Stimulated activated CD4-positive, alpha-beta T cell treated with anti-CD3 and anti-CD28 coated beads, Interleukin-12 subunit alpha, Interleukin-12 subunit beta, amount 100 ng/mL, for 24 hours (primary cell): Measurements from ENCODE around the gene GCNT1.
"Not testable (repeated sequence)": the region's sequence is repeated elsewhere in the genome, so short reads cannot be mapped to it uniquely, and the experiment has no call there.

ENCODE experiments used
- DNase-seq, 2 experiments: peaks; one replicate each; pipeline ENCODE4 v3.0.0-alpha.2; 2020; ENCODE audit warnings: low read depth in 2 of 2

Gene GCNT1

DNA sequence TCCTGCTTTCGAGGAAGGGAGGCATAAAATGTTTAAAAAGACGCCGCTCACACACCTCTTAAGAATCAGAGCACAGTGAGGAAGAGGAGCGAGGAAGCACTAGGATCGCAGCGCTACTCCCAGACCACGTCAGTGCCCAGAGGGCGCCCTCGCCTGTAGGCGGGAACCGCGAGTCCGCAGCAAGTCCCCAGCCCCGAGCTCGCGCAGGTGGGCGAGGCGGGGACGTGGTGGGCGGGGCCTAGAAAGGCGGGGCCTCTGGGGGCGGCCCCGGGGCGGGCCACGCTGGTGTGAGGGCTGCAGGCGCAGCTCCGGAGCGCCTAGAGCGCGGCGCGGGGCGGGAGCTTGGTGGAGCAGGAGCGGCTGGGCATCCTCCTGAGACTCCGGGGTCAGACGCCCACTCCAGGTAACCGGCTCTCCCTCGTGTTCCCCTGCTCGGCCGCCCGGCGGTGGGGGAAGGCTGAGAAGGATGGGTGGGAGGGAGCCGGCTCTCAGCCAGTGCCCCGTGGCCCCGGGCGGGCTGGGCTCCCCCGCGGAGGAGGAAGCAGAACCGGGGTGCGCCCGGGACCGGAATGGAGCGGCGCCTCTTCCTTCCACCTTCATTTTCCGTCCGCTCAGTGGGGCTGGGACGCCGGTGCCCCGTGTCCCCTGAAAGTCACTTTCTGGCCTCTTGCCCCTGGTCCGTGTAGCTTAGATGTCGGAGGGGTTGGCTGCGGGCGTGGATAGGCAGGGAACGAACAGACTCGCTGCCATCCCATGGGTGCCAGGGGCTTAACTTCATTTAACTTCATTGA is at the start of gene GCNT1:
Gene GCNT1 (plus strand): TSS at position 280 of the 791 bp plus-strand sequence. CDS start 43,200 bp downstream, outside the sequence.
- peak; percentile 77 to 90 for DNase-seq

DNA sequence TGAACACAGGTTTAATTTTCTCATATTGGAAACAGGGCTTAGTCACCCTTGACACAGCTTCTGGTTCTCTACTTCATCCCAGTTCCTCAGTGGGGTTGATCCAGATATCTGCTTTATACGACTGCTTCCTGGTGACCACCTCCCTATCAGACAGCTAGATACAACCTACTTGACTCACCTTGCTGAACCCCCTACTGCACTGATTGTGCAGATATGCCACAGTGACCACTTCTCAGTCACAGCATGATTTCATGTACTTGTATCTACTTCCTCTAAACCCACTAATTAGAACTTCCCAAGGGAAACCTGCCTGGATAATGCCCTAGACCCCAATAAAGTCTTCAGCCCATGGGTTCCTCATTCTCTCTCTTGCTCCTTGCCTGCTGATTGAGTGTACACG is 46.3 kb upstream of the GCNT1 start:
- no peak for DNase-seq

DNA sequence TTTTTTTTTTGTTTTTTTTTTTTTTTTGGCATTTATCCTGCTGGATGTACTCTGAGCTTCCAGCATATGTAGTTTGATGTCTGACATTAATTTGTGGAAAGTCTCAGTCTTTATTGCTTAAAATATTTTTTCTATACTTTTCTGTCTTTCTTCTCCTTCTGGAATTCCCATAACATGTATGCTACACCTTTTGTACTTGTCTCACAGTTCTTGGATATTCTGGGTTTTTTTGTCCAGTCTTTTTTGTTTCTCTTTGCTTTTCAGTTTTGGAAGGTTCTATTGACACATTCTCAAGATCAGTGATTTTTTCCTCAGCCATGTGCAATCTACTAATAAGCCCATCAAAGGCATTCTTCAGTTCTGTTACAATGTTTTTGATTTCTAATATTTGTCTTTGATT is 45.3 kb upstream of the GCNT1 start:
- no peak for DNase-seq

DNA sequence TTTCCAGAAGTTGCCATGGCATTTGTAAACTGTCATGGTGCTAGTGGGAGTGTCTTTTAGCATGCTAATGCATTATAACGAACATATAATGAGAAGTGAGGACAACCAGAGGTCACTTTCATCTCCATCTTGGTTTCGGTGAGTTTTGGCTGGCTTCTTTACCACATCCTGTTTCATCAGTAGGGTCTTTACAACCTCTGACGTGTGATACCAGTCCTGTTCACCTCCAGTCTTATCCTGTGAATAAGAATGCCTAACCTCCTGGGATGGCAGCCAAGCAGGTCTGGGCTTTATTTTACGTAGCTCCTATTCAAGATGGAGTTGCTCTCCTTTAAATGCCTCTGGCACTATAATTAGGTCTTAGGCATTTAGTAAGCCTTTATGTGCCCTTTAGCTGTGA is 44.3 kb upstream of the GCNT1 start:
- no peak for DNase-seq

DNA sequence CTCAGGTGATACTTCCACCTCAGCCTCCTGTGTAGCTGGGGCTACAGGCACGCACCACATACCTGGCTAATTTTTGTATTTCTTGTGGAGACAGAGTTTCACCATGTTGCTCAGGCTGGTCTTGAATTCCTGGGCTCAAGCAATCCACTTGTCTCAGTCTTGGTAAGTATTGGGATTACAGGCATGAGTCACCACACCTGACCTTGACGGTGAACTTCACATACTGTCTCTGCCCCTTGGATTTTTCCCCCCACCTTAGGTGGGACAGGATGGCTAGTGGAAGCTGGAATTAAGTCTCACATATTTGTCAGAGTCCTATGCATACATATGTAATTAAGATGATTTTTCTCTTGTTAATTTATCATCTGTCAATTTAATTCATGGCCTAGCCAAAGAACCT is 43.8 kb upstream of the GCNT1 start:
- no peak for DNase-seq

DNA sequence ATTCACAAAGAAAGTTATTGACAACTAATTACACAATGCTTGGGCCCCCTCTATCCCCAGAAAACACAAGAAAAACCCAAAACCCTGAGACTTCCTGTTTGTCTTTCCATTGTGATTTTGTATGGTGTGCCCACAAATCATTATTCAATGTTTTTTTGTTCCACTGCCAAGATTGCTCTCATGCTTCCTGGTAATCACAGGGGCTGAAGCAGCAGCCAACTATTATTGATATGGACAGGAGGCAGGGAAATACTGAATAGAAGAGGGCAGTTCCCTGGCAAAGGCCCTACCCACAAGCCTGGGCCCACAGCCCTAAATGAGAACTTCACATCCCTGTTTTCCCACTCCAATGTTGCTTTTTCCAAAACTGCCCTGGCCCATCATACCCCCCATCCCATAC is 43.3 kb upstream of the GCNT1 start:
- no peak for DNase-seq

DNA sequence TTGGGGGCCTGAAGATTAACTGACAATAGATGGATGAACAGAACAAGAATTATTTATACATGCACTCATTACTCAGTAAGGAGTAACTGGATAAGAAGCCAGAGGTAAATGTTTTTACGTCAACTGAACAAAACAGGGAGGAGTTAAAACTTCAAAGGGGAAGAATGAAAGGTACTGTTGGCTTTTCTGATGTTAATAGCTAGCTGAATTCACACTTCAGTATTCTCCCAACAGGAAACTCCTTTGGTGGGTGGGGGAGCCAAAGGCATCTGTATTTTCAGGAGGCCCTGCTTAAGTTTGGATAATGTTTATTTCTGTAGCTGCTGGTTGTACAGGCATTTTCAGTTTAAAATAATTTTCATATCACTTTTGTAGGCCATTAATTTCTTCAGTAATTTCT is 41.6 kb upstream of the GCNT1 start:
- no peak for DNase-seq

DNA sequence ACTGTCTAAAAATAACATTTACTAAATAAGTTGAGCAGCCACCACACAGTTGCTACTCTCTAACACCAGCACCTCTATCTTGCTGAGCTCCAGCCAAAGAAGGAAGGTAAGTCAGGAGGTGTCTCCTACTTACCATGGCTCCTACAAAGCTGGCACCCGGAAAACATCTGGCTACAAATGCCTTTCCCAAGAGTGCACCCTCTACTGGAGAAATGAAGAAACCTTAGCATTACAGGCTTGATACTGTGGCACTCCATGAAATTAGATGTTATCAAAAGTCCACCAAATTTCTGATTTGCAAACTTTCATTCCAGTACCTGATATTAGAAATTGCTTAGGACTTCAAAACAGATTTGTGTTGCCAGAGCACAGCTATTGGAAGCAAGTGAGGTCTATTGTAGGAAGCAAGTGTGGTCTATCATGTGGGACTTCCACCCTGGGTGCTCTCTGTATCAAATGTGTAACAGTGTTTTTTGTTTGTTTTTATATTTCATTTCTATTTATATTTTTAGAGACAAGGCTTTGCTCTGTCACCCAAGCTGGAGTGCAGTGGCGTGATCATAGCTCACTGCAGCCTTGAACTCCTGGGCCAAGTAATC is 39.1 kb upstream of the GCNT1 start:
- no peak for DNase-seq

DNA sequence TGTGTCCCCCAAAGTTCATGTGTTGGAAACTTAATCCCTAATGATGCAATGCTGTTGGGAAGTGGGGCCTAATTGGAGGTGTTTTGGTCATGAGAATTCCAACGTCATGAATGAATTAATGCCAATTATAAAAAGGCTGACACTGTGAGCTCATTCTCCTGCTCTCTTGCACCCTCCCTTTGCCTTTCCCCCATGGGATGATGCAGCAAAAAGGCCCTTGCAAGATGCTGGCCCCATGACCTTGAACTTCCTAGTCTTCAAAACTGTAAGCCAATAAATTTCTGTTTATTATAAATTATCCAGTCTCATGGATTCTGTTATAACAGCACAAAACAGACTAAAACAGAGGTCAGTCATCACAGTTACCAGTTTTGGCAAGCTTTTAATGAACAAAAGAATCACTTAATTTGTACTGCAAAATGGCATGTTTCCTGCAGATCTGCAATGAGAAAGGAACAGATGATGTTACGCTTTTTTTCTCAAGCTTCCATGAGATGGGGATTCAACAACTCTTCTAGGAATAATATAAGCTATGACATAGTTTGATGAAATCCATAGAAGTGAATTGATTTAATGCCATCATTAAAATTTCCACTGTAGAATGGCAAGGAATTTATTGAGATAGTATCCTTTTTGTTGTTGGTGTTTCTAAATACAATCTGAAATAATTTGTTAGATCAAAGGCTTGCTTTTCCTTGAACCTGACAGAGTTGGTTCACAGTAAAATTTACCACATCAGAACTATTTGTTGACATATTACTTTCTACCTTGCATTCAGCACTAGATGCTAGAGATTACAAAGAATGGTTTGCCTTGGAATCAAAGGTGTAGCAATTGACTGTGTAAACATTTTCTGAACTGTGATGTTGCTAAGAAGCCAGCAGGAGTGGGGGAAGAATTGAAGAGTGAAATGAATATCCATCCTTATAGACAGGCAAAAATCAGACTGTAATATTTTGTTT is 35.5 kb upstream of the GCNT1 start:
- DNase-seq: no peak

DNA sequence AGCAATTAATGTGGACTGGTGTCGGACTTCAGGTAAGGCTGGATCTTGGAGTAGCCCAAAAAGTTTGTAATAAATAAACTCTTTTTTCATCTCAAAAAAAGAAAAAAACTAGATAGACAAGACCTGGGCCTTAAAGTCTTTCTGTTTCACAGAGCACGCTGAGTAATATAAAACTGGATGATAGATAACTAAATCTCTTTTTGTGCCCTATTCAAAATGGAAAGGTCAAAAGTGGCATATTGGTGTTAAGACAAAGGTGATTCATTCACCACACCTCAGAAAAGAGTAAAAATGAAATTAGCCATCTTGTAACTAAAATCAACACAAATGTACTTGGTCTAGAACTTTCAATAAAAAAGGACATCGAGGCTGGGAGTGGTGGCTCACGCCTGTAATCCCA is 34.5 kb upstream of the GCNT1 start:
- DNase-seq: no peak

DNA sequence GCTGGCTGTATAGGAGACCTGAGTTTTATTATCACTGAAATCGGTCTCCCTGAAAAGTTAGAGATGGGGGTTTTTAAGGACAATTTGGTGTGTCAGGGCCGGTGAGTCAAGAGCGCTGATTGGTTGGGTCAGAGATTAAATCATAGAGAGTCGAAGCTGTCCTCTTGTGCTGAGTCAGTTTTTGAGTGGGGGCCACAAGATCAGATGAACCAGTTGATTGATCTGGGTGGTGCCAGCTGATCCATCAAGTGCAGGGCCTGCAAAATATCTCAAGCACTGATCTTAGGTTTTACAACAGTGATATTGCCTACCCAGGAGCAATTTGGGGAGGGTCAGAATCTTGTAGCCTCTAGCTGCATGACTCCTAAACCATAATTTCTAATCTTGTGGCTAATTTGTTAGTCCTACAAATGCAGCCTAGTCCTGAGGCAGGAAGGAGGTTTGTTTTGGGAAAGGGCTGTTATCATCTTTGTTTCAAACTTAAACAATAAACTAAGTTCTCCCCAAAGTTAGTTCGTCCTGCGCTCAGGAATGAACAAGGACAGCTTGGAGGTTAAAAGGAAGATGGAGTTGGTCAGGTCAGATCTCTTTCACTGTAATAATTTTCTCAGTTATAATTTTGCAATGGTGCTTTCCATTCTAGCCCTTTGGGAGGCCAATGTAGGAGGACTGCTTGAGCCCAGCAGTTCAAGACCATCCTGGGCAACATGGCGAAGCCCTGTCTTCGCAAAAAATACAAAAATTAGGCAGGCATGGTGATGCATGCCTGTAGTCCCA is 33.1 kb upstream of the GCNT1 start:
- DNase-seq: no peak

DNA sequence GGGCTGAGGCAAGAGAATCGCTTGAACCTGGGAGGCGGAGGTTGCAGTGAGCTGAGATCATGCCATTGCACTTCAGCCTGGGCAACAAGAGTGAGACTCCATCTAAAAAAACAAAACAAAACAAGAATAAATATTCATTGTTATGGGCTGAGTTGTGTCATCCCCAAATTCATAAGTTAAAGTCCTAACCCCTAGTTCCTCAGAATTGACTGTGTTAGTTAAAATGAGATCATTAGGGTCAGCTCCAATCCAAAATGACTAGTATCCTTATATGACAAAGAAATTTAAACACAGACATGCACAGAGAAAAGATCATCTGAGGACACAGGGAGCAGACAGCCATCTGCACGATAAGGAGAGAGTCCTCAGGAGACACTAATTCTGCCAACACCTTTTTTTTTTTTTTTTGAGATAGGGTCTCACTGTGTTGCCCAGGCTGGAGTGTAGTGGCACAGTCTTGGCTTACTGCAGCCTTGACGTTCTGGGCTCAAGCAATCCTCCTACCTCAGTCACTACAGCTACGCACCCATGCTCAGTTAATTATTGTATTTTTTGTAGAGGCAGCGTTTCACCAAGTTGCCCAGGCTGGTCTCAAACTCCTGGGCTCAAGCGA is 32.1 kb upstream of the GCNT1 start:
- no peak for DNase-seq

DNA sequence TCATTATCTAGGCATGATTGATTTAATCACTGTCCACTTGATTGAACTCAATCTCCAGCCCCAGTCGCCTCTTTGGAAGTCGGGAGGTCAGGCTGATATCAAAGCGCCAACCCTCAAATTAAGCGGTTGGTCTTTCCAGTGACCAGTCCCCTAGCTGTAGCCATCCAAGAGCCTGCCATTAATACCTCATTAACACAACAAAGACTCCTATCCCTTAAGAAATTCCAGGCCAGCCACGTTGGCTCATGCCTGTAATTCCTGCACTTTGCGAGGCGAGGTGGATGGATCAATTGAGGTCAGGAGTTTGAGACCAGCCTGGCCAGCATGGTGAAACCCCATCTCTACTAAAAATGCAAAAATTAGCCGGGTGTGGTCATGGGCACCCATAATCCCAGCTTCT is 27.4 kb upstream of the GCNT1 start:
- no peak for DNase-seq

DNA sequence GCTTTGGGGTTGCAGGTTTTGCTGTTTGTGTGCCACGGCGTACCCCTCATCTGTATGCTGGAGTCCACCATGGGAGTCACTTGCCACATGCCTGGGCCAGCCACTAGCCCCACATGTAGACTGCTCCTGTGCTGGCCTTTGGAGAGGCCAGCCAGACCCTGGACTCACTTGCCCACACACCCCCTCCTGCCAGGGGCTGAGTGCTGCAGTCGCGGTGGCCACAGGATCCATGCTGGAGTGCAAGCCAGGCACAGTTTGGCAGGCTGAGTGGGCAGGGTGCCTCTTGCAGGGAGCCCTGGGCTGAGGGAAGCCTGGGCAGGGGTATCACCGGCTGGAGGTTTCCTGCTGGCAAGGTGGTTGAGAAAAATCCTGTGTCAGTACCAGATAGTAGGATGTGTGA is 25.6 kb upstream of the GCNT1 start:
- DNase-seq: no peak

DNA sequence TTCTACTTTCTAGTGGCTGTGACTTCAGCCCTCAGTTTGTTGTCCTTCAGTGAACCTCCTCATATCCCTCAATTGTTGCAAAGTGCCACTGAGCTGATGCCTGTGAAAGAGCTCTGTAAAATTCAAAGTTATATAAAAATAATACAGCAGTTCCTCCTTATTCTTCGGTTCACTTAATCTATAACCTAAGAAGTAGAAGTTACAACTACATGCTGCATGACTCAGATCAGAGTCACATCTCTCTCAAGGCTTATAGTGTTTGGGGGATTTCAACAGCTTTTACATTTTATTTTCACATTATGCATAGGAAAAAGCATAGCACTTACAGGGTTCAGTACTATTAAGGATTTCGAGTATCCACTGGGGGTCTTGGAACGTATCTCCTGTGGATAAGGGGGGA is 25.1 kb upstream of the GCNT1 start:
- DNase-seq: no peak

DNA sequence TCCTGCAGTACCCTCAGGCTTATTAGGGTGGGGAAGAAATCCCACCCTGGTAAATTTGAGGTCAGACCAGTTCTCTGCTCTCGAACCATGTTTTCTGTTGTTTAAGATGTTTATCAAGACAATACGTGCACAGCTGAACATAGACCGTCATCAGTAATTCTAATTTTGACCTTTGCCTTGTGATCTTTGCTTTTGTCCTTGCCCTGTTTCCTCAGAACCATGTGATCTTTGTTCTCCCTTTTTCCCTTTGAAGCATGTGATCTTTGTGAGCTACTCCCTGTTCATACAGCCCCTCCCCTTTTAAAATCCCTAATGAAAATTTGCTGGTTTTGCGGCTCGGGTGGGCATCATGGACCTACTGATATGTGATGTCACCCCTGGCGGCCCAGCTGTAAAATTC is 24.1 kb upstream of the GCNT1 start:
- DNase-seq: not testable (repeated sequence)

DNA sequence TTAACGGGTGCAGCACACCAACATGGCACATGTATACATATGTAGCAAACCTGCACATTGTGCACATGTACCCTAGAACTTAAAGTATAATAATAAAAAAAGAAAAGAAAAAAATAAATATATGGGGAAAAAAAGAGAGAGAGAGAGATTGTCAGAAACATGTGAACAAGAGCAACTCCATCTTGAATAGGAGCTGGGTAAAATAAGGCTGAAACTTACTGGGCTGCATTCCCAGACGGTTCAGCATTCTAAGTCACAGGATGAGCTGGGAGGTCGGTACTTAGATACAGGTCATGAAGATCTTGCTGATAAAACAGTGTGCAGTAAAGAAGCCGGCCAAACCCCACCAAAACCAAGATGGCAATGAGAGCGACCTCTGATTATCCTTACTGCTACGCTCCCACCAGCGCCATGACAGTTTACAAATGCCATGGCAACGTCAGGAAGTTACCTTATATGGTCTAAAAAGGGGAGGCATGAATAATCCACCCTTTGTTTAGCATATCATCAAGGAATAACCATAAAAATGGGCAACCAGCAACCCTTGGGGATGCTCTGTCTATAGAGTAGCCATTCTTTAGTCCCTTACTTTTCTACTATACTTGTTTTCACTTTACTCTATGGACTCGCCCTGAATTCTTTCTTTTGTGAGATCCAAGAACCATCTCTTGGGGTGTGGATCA is 21.8 kb upstream of the GCNT1 start:
- DNase-seq: not testable (repeated sequence)

DNA sequence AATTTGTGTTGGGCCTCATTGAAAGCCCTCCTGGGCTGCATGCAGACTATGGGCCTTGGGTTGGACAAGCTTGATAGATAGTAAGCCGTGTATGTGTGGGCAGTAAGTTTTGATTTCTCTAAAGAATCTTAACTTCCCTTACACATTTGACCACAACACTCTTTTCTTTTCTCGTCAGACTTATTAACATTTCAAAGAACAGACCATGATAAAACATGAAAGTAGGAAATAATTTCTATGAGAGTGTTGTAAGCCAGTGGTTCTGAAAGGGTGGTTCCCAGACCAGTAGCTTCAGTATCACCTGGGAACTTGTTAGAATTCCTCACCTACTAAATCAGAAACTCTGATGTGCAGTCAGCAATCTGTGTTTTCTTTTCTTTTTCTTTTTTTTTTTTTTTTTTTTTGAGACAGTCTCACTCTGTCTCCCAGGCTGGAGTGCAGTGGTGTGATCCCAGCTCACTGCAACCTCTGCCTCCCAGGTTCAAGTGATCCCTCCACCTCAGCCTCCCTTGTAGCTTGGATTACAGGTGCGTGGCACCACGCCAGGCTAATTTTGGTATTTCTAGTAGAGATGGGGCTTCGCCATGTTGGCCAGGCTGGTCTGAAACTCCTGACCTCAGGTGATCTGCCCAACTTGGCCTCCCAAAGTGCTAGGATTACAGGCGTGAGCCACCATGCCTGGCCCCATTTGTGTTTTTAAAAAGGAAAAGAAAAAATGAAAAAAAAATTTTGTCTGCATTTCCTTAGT is 20.0 kb upstream of the GCNT1 start:
- DNase-seq: no peak

DNA sequence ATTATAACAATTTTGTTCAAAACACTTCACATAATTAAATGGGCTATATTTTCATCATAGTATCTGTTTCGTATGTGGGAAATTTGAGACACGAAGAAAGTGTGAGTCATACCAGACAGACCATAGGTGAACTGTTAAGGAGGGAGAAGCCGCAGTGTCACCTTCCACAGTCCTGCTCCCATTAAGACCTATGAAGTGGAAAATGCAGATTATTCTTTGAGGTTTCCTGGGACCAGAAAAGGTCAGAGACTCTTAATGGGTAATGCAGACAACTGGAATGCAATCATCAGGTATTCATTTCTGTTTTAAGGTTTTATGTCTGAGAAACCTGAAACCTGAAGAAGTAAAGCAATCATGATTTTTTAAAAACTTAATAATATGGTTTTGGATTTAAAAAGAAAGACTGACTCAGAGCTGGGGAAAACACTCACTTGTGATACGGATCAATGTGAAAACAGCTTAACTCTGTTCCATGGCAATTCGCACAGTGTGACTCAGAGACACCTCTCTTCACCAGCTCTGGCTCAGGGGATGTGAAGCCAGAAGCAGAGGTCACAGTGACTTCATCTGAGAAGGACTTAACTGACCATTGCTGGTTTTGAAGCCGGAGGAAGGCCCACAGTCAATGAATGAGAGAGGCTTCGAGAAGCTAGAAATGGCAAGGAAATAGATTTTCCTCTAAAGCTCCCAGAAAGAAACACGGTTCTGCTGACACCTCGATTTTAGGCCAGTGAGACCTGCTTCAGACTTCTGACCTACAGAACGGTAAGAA is 17.2 kb upstream of the GCNT1 start:
- peak in 1 of 2 experiments; percentile 42 for DNase-seq
